ENCODE data around the gene DPP9.

Gene DPP9

DNA sequence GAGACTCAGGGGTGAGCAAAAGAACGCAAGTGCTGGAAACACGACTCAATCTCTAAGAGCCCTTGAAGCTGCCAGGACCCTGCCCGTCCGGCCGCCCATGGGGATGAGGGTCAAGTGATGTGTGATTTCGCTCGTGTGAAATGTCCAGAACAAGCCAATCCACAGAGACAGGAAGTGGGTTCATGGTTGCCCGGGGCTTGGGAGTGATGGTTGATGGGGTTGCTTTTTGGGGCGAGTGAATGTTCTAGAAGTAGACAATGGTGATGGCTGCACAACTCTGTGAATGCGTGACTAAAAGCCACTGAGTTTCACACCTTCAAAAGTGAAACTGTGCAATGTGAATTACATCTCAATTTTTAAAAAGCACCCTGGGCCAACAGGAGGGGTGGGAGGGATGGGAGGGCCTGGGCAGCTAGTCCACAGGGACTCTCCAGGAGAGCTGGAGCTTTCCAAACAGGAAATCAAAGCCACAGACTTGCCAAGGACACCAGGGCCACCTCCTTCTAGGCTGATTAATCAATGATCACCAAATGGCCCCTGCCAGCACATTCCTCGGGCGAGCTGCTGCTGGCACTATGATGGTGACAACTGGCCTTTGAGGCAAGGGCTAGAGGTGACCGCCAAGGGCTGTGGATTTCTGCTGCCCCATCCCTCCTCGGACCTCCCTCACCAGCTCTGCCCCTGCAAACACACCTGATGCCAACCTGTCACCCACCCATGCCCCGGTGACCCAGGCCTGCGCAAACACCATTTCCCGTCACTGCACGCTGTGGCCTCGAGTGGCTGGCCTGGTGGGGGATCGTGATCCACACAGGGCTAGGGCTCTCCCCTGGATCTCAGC, 14.0 kb downstream of the DPP9 start:
- DNase-seq (ENCODE audit: low read depth): no peak

DNA sequence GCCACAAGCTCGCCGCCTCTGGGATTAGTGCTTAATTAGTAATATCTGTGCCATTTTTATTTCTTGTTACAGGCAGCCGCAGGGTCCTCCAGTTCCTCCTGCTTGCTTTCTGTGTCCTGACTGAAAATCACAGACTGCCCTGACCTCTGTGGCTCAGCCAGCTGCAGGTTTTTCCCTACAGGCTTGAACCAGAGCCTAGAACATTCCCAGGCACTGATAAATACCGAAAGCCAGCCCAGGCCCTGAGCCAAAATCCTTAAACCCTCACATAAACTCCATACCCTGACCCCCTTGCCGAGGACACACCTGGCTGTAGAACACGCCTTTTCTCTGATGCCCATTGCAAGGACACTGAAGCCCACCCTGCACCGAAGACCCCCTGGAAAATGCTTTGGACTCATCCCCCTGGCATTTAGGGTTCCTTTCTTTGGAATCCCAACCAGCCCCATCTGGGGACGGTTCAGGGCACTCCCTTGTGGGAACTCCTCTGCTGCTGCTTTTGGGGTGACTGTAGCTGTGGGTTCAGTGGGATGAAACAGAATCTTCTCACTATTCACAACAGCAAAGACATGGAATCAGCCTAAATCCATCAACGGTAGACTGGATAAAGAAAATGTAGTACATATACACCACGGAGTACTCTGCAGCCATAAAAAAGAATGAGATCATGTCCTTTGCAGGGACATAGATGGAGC, 15.5 kb downstream of the DPP9 start:
- DNase-seq (ENCODE audit: low read depth): no peak

DNA sequence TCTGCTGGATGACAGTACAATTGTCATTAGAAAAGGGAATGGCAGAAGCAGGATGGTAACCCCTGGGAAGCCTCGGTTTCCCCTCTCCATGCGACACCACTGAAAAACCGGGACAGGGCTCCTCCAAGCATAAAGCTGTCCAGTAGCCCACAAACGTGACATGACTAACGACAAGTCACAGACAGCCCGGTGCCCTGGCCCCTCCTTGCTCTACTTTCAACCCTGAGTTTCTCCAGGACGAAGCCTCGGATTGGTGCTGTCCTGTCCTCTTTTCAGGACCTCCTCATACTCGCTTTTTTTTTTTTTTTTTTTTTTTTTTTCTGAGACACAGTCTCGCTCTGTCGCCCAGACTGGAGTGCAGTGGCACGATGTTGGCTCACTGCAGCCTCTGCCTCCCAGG, 16.3 kb downstream of the DPP9 start:
- DNase-seq (ENCODE audit: low read depth): no peak

DNA sequence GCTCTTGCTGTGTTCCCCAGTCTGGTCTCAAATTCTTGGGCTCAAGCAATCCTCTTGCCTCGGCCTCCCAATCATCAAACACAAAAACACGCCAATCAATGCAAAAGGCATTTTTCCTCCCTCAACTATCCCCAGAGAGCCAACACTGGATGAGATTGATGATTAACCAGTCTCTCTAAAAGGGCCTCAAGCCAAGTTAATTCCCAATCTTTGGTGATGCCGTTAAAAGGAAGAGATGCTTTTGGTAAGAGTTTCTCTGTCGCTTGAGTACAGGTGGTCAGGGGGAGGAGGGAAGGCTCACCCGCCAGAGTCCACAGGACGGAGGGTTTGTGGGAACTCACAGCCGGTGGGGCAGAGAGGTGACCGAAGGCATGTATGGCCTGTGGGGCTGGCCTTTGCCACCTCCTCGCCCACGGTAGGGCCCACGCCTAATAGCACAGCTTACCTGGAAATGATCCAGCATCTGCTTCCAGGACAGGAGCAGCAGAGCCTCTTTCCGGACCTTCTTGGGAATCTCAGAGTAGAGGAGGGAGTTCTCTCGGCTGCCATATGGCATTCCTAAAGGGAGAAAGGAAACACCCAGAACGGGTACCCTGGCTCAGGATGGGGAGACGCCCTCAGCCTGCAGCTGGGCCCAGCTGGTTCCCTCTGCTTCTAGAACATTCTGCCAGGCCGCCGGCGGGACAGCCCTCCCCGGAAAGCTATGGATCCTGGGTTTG, 18.1 kb downstream of the DPP9 start:
- DNase-seq (ENCODE audit: low read depth): no peak

DNA sequence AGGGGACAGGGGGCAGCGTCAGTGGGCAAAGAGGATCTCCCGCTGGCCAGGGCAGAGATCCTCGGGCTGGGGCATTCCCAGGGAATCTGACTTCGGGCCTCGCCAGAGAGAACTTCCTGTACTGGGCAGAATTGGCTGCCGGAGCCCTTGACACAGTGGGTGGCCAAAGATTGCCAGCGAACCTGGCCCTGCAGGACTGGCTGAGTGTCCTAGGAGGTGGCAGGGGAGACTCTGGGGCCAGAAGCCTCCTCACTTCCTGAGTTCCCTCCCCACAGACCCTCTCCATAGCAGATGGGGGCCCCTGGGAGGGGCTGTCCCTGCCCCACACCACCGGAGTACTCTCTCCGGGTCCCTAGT, 19.3 kb downstream of the DPP9 start:
- DNase-seq (ENCODE audit: low read depth): no peak

DNA sequence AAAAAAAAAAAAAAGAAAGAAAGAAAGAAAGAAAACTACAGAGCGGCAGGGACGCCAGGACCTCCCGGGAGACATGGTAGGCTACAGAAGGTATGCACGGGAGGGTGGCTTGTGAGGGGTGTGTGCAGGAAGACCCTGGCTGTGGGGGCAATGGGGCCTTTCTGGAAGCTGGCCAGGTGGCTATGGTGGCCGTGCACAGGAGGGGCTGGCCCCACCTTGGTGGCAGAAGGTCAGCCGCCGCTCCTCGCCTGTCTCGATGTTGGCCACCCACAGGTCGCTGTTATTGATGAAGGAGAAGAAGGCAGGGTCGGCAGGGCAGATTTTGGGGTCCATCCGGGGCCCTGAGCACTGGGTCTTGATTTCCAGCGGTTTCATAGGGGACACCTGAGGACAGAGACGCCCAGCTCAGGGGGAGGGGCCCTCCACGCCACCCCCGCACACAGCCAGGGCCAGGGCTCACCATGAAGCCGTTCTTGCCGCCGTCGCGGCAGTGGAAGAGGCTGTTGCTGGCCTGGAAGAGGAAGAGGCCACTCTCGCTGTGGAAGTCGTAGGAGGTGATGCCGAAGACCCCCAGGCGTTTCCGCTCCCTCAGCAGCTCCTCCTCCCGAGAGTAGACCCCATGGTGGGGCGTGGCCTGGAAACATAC, 19.8 kb downstream of the DPP9 start:
- DNase-seq (ENCODE audit: low read depth): no peak

DNA sequence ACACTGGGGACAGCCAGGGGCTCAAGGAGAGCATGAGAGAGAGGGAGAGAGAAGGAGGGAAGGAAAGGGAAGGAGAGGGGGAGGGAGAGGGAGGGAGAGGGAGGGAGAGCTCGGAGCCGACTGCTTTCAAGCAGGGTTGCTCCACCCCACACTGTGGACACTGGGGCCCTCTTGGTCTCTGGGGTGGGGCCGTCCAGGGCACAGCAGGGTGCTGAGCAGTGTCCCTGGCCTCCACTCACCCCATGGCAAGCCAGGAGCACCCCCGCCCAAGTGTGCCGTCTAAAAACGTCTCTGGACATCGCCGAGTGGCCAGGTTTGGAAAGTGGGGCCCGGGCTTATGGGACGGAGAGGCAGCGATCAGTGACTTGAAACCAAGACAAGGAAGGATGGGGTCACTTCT, 20.9 kb downstream of the DPP9 start:
- no peak for DNase-seq (ENCODE audit: low read depth)

DNA sequence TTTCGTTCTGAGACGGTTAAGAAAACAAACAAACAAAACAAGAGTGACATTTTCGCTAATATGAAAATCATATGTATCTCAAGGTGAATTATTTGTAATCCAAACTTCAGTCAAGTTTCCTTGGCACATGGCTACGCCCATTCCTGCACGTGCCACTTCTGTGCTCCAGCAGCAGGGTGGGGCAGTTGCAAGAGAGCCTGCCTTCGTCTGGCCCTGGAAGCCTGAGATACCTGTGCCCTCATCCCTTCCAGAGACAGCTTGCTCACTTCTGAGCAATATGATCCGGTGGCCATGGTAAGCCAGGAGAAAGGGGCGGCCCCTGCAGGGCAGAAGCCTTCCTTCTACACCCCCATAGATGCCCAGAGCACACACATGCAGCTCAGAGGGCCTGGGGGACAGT, 22.1 kb downstream of the DPP9 start:
- no peak for DNase-seq (ENCODE audit: low read depth)

DNA sequence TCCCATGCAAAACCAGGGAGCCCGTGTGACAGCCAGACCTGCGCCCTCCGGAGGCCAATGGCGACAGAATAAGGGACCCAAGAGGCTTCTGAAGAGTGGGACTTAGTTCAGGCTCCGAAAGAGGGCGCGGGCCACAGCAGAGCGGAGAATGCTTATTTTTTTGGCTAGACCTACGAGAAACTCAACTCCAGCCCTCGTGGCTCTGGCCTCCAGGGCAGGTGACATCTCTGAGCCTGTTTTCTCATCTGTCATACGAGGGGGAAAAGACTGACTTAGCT, 23.0 kb downstream of the DPP9 start:
- no peak for DNase-seq (ENCODE audit: low read depth)

DNA sequence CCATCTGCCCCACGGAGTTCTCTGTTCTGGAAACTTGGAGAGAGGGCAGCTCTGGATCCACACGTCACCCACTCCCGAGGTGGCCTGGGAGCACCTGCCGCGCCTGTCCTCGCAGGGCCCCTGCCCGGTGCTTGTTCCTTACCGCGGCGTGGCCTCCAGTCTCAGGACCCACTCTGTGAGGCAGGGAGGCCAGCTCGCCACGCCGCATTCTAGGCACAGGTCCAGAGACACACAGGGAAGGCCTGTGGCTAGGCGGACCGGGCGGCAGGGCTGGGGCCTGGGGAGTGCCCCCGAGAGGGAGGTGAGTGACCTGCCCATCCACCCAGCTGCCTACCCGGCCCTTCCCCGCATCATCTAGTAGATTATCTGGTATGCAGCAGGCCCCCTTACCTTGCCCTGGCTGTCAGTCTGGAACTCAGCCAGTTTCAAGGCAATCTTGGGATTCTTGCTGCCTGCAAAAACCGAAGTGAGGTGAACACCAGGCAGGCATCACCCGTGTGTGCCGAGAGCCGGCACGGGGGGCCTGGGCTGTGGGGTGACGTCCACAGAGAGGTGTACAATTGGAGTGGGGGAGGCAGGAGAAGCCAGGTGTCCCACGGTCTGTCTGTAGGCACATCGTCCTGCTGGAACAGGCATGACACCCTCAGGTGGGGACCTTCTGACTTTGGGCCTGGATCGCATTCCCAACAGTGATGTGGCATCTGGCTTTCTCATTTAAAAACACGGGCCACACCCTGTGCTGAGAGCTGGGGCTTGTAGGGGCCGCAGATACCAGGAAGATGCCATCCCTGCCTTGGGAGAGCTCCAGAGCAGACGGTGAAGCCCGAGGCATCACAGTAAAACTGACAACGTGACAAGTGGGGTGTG, 23.6 kb downstream of the DPP9 start:
- no peak for DNase-seq (ENCODE audit: low read depth)

DNA sequence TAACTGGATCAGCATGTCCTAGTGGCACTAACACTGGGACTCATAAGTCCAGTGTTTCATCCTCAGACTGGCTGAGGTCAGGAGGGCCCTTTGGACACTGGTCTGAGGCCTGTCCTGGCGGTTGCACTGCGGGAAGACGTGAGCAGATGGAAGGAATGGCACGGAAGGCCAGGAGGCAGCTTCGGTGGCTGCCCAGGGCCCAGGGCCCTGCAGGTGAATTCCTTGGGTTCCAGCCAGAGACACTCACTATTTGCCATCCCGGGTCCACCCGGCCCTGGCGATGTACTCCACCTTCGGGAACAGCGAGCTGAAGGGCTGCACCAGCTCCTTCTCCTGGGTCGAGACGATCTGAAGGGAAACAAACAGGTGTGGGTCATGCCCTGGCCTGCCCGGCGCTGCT, 26.3 kb downstream of the DPP9 start:
- no peak for DNase-seq (ENCODE audit: low read depth)

DNA sequence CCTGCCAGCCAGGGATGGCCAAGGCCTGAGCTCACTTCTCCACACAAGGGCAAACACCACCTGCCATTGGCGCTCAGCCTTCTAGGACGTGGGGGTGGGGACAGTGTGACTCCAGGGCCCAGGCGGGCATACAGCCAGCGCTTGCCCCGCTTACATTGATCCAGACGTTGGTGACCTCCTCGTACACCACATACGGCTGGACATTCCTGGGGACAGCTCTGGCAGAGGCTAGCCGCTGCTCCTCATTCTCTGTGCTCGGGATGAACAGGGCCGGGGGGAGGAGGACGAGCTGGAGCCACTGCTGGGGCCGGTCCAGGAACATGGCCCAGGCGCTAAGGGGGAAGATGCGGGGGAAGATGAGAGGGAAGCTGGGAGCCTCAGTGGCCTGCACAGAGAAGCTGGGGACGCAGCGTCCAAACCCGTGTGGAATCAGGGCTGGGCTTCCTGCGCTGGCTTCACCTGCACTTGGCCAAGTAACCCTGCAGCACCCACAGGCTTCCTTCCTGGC, 28.4 kb downstream of the DPP9 start:
- no peak for DNase-seq (ENCODE audit: low read depth)

DNA sequence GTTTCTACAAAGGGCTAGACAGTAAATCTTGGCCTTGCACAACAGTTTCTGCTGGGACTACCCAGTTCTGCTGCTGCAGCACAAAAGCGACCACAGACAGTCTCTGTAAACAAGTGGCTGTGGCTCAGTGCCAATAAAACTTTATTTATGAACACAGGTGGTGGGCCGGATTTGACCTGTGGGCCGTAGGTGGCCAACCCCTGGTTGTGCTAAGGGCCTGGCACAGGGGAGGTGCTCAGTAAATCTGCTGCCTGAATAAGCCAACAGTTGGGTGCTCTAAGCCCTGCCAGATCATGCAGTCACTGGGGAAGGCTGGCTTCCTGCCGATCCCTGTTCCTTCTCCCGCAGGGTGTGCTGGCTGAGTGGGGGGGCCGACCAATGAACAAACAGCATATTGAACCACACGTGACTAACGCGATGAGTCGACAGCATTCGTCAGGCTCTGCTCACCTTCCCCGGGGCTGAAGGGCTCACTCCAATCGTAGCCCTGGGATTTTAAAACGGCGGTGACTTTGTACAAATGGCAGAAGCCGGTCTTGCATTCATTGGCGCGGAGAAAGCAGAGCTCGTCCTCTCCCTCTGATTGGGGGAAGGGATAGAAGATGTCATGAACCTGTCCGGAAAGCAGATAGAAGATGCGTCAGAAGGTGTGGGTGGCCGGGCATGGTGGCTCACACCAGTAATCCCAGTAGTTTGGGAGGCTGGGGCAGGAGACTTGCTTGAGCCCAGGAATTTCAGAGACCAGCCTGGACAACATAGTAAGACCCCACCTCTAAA, 29.2 kb downstream of the DPP9 start:
- no peak for DNase-seq (ENCODE audit: low read depth)

DNA sequence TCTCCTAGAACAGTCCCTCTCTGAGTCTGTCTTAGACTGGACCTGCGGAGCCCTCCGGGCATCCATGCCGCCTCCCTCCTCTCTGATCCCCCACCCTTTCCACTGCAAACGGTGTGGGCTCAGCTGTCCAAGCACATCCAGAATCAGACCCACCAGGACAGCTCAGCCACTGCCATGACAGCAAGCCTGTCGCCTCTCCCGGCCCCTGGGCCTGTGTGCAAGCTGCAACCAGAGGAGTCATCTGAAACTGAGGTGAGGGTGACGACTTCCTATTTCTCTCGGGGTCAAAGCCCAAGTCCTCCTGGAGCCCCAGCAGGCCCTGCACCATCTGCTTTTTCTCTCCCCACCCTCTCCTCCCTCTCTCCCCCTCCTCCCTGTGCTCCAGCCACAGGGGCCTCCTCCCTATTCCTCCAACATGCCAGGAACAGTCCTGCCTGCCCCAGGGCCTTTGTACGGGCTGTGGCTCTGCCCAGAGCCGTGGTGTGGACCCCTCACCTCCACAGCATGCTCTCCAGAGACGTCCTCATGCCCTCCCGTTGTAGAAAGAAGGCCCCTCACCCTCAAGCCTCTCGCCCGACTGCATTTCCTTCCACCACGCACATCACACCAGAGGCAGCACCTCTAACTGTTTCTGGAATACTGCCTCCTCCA, 30.0 kb downstream of the DPP9 start:
- no peak for DNase-seq (ENCODE audit: low read depth)

DNA sequence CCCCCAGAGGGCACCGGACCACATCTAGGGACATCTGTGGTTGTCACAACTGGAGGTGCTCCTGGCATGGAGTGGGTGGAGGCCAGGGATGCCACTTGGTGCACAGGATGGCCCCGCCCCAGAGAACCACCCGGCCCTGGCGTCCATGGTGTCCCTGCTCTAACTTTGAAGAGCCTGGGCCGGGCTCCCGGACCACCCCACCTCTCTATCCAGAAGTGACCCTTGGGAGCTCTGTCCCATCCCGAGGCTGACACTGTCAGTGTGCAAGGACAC, 30.6 kb downstream of the DPP9 start:
- DNase-seq (ENCODE audit: low read depth): no peak

DNA sequence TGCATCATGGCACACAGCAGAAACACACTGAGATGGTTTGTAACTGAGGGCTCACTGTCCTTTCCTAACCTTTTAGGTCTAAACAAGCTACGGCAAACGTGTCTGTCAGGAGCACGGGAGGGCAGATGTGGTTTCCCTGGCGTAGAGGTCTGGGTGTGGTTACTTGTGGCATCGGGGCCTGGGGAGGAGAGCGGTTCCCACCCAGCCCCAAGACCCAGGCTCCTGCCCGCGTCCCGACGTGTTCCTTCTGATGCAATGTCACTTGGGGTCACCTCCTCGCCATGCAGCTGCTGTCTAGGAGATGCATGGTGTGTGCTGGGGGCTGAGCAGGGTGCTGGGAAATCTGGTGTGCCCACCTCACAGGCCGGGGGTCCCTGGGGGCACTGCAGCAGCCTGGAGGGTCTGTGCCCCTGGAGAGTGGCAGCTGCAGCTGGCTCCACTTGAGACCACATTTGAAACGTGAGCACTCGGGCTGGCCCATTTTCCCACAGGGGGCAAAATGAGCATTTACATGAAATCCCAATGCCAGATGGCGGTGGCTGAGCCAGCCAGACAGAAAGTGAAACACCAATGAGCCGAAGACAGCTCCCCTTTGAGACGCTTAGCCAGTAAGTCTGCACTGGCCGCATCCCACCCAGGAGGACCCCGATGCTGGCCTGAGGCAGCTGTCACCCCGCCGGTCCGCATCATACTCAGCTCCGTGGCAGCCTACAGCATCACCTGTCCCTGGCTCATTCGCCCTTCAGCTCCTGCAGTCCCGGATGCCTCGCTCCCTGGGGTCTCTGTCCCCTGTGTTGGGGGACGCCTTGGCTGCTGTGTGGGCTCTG, 31.2 kb downstream of the DPP9 start:
- DNase-seq (ENCODE audit: low read depth): no peak

DNA sequence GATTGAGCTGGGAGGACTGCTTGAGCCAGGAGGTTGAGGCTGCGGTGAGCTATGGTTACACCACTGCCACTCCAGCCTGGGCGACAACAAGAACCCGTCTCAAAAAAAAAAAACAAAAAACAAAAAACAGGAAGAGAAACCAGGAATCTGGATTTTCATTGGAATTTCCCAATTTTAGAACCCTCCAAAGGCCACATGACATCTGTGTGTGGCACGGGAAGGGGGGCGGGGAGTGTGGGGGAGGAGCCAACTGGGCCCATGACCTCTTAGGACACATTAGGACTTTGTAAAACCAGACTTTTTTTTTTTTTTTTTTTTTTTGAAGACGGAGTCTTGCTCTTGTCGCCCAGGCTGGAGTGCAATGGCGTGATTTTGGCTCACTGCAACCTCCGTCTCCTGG, 32.3 kb downstream of the DPP9 start:
- no peak for DNase-seq (ENCODE audit: low read depth)

DNA sequence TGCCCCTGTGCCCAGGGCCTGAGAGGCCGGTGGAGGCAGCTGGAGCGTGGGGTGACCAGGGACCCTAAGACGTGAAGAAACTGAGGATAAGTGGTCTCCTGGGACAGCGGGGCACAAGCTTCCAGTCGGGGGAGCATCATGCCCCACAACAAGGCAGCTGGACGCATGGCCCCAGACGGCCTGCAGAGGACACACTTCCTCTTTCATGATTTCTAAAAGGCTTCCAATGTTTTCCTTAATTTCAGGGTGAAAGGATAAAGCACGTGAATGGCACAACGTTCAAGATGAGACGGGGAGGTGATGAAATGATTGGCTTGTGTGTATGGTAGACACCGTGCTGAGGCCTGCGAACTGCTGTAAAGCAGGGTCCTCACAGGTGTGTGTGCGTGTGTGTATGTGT, 33.3 kb downstream of the DPP9 start:
- no peak for DNase-seq (ENCODE audit: low read depth)

DNA sequence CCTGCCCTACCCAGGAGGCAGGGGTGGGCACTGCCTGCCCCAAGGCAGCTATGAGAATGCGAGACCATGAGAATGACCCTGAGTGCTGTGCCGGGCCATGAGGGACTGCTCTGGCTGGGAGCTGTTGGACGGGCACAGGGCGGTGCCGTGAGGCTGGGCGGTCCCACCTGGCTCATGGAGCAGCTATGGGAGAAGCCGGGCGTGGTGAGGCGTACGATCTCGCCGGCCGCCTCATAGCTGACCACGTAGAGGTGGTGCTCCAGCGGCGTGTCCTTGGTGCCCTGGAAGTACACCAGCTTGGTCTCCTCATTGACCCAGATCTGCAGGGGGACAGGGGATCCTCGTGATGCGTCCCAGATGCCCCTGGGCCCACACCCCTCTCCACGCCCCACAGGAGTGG, 34.2 kb downstream of the DPP9 start:
- DNase-seq (ENCODE audit: low read depth): no peak

DNA sequence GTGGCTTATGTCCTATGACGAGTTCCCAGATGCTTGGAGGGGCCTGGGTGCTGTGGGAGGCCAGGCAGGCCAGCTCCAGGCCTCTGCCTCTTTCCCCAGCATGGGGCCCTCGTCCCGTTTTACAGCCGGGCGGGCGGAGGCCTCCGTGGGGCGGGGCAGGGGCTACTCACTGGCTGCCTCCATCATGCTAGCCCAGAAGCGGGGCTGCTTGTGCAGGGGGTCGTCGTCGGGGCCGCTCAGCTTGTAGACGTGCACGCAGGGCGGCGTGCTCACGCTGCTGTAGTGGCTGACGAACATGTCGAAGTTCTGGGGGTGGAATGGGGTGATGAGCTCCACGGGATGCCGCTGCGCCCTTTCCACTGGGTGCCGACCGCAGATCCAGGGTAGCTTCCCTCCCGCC, 35.1 kb downstream of the DPP9 start:
- no peak for DNase-seq (ENCODE audit: low read depth)

All from stimulated activated CD4-positive, alpha-beta T cell treated with anti-CD3 and anti-CD28 coated beads, Interleukin-2, amount 100 ng/mL, for 4 hours (primary cell).